Thymus (tissue), 11 donors: ENCODE measurements around the gene CABP7. TPM values are rescaled to one million over a fixed set of nuclear protein-coding genes. Genes with fewer than 3 reads are reported as not detected.

Experiments used
- DNase-seq, 9 donors: peaks; one replicate each; pipeline ENCODE4 v3.0.0-alpha.2; 2013; ENCODE audit warnings: low spot score in 9 of 9, low read depth in 6 of 9, missing footprints in 1 of 9
- H3K27ac ChIP-seq, 2 donors: one replicate each; pipeline ENCODE4 v1.5.1; 2013; ENCODE audit warnings: control low read depth in 1 of 2, low read depth in 1 of 2, low read length in 1 of 2, mild to moderate bottlenecking in 1 of 2, moderate library complexity in 1 of 2
- H3K27me3 ChIP-seq, 2 donors: one replicate each; pipeline ENCODE4 v1.5.1; 2013; ENCODE audit warnings: low read length in 1 of 2; ENCODE audit not compliant: control insufficient read depth in 2 of 2, insufficient read depth in 1 of 2
- H3K36me3 ChIP-seq, 2 donors: one replicate each; pipeline ENCODE4 v1.5.1; 2013; ENCODE audit warnings: low read length in 1 of 2, mild to moderate bottlenecking in 1 of 2, moderate library complexity in 1 of 2; ENCODE audit not compliant: control insufficient read depth in 2 of 2, insufficient read depth in 2 of 2
- H3K4me1 ChIP-seq, 2 donors: one replicate each; pipeline ENCODE4 v1.5.1; 2013; ENCODE audit warnings: low read length in 2 of 2; ENCODE audit not compliant: control insufficient read depth in 2 of 2, insufficient read depth in 2 of 2
- H3K4me3 ChIP-seq, 2 donors: one replicate each; pipeline ENCODE4 v1.5.1; 2013; ENCODE audit warnings: low read length in 2 of 2, control low read depth in 1 of 2, mild to moderate bottlenecking in 1 of 2
- H3K9me3 ChIP-seq, 2 donors: one replicate each; pipeline ENCODE4 v1.5.1; 2013; ENCODE audit warnings: low read length in 1 of 2, mild to moderate bottlenecking in 1 of 2; ENCODE audit not compliant: control insufficient read depth in 2 of 2, insufficient read depth in 1 of 2
- WGBS: extraction: QIAGEN DNeasy Blood & Tissue Kit; methylation state at CpG from one replicate; pipeline ENCODE4 v1.1.7; 2013; 5-methylcytosine and 5-hydroxymethylcytosine counted together
- polyA plus RNA-seq: library from polyadenylated mRNA; stranded (reverse); fragments of 200-250 nt; gene quantifications from one replicate; pipeline ENCODE4 v1.2.3, GENCODE V29; 2013
- total RNA-seq: library from RNA; stranded (reverse); fragments of 120-200 nt; gene quantifications from one replicate; pipeline ENCODE4 v1.2.4, GENCODE V29; 2013
- donor health status: healthy.

CABP7 gene
- total and polyA plus RNA-seq, 2 donors = 0.14 to 0.52 TPM

- Histone ChIP-seq H3K9me3 (no peaks in the 10 kb centered on the region), H3K36me3 (peaks cover 10 to 22% of the 10 kb centered on the region in 2 donors), H3K4me3 (no peak overlapping the region), H3K4me1 (peaks cover 3 to 12% of the 10 kb centered on the region in 2 donors), H3K27ac (no peak overlapping the region), H3K27me3 (peaks cover 0 to 49% of the 10 kb centered on the region in 2 donors)
- WGBS = 86% methylated on average over 19 of the region's 19 CpGs
- DNase-seq = no peak
Measured at GRCh38 chr22:29700206-29700899, 19.4 kb upstream of the CABP7 start.

- H3K4me1 ChIP-seq = peaks cover 3 to 12% of the 10 kb centered on the region in 2 donors
- H3K9me3 ChIP-seq = no peaks in the 10 kb centered on the region
- no peak overlapping the region for H3K4me3 ChIP-seq
- peaks cover 0 to 54% of the 10 kb centered on the region in 2 donors for H3K27me3 ChIP-seq
- H3K36me3 ChIP-seq = peaks cover 7 to 17% of the 10 kb centered on the region in 2 donors
- DNase-seq = no peak
- H3K27ac ChIP-seq = no peak overlapping the region
- WGBS = 50% methylated on average over 9 of the region's 9 CpGs
Measured at GRCh38 chr22:29700900-29701154, 19.0 kb upstream of the CABP7 start.

- peaks cover 5 to 11% of the 10 kb centered on the region in 2 donors for H3K36me3 ChIP-seq
- peaks cover 3 to 12% of the 10 kb centered on the region in 2 donors for H3K4me1 ChIP-seq
- H3K27me3 ChIP-seq = peaks cover 0 to 58% of the 10 kb centered on the region in 2 donors
- H3K4me3 ChIP-seq = no peak overlapping the region
- H3K9me3 ChIP-seq = no peaks in the 10 kb centered on the region
- H3K27ac ChIP-seq = no peak overlapping the region
- 43% methylated on average over 14 of the region's 14 CpGs for WGBS
- DNase-seq = peak in 2 of 9 donors; percentile 8 to 43
Measured at GRCh38 chr22:29701155-29701999, 18.4 kb upstream of the CABP7 start.

DNA sequence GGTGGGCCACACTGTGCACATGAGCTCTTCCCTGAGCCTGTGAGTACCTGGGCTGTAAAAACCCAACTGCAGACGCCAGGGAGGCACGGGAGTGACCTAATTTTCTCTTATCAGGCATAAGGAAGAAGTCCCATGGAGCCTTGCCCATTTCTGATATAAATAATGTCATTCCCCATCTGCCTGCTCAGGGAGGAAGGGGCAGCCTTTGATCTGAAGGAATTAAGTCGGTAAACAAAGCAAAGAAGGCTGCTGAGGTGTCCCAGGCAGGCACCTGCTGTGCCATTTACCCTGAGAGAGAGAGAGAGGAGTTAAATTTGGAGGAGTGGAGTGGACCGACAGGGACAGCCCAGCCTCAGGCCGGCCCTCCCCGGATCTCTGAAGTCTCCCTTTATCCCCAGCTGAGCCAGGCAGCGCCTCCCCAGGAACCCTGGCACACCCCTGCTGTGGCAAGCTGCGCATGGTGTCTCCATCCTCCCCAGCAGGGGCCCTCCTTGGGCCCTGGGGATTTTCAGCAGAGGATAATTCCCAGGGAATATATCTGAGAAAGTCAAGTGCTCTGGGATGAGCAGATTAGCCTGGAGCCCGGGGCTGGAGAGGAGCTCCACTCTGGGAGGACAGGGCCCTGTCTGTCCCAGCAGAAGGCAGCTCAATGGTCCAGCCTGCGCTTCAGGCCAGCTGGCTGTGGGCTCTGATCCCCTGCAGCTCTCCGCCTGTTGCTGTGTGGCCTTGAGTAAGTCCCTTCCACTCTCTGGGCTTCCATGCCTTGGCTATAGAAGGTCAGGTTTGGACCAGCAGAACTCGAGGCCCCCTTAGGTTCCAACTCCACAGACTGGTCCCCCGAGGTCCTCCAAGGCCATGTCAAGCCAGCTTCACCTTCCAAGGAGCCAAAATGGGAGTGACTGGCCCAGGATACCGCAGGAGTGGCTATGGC, 17.5 kb upstream of the CABP7 start:
- peaks cover 0 to 67% of the 10 kb centered on the region in 2 donors for H3K27me3 ChIP-seq
- H3K4me3 ChIP-seq = no peak overlapping the region
- DNase-seq = no peak
- peaks cover 3 to 12% of the 10 kb centered on the region in 2 donors for H3K4me1 ChIP-seq
- peaks cover 1 to 6% of the 10 kb centered on the region in 2 donors for H3K36me3 ChIP-seq
- H3K9me3 ChIP-seq = no peaks in the 10 kb centered on the region
- H3K27ac ChIP-seq = no peak overlapping the region
- 78% methylated on average over 14 of the region's 14 CpGs for WGBS

DNA sequence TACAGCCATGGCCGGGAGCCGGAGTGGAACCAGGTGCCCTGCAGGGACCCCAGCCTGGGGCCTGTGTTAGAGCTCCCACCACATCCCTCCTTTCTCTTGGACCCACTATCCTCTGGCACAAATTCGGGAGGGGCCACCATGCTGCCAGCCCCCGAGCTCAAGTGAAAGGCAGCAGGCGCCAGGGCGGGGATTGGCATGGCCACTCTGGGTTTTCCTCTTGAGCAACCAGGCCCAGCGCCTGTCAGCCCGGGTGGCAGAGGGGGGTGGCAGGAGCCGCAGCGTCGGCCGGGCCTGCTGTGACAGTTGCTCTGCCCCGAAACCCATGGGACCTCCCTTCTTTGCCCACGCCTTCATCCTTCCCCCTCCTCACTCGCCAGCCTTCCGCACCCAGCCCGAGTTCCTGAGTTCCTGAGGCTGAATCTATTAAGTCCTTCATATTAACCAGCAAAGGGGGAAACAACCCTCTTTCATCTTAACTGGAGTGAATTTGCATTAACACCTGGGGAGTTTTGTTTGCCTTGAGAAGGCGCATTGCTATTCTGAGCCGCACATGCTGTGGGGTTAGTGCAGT, 16.8 kb upstream of the CABP7 start:
- DNase-seq = no peak
- no peaks in the 10 kb centered on the region for H3K9me3 ChIP-seq
- H3K4me3 ChIP-seq = no peak overlapping the region
- H3K27ac ChIP-seq = no peak overlapping the region
- peaks cover 3 to 12% of the 10 kb centered on the region in 2 donors for H3K4me1 ChIP-seq
- H3K27me3 ChIP-seq = peaks cover 0 to 72% of the 10 kb centered on the region in 2 donors
- no peaks in the 10 kb centered on the region for H3K36me3 ChIP-seq
- 41% methylated on average over 19 of the region's 19 CpGs for WGBS

DNA sequence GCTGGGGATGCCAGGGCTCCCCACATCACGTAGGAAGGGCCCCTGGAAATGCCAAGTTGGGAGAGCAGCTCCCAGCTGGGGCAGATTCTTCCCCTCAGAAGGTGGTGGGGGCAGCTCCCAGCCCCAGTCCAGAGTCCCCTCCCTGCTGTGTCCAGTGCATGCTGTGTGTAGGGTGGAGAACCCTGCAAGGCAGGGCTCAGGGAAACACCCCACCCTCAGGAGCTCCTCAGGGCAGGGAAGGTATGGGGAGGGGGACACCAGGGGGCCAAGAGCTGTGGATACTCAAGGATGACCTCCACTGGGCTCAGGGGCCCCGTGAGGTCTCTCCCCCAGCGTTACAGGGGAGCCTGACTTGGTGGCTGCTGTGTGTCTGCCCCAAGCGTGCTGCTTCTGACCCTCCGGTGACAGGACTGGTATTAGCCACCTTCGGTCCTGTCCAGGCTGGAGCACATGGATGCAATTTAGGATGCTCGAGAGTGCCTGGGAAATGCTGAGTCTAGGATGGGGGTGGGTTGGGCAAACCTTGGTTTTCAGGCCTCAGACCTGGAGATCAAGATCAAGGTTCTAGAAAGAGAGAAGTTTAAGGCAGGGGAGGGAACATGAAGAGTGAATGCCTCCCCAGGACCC, 16.1 kb upstream of the CABP7 start:
- H3K4me3 ChIP-seq = no peak overlapping the region
- no peak for DNase-seq
- H3K27ac ChIP-seq = no peak overlapping the region
- peaks cover 3 to 12% of the 10 kb centered on the region in 2 donors for H3K4me1 ChIP-seq
- no peaks in the 10 kb centered on the region for H3K9me3 ChIP-seq
- no peaks in the 10 kb centered on the region for H3K36me3 ChIP-seq
- 67% methylated on average over 7 of the region's 7 CpGs for WGBS
- peaks cover 0 to 74% of the 10 kb centered on the region in 2 donors for H3K27me3 ChIP-seq

GRCh38 chr22:29704528-29705285, 15.1 kb upstream of the CABP7 start:
- Histone ChIP-seq H3K4me1 (peaks cover 3 to 12% of the 10 kb centered on the region in 2 donors), H3K27ac (no peak overlapping the region), H3K4me3 (no peak overlapping the region), H3K9me3 (no peaks in the 10 kb centered on the region), H3K27me3 (peaks cover 0 to 80% of the 10 kb centered on the region in 2 donors), H3K36me3 (no peaks in the 10 kb centered on the region)
- DNase-seq = no peak
- 70% methylated on average over 14 of the region's 14 CpGs for whole genome bisulfite sequencing

GRCh38 chr22:29705651-29706050, 14.2 kb upstream of the CABP7 start:
- Histone ChIP-seq H3K4me3 (no peak overlapping the region), H3K9me3 (no peaks in the 10 kb centered on the region), H3K36me3 (no peaks in the 10 kb centered on the region), H3K4me1 (peaks cover 2 to 11% of the 10 kb centered on the region in 2 donors), H3K27me3 (peaks cover 0 to 80% of the 10 kb centered on the region in 2 donors), H3K27ac (no peak overlapping the region)
- WGBS = 92% methylated on average over 7 of the region's 7 CpGs
- DNase-seq = no peak
